Trophoblast cell (in vitro differentiated cells and primary cell): ENCODE data around the gene MT1H.
A peak's percentile ranks its signal among the peaks of the same experiment; 100 is the strongest.
"Not testable (repeated sequence)": the region's sequence is repeated elsewhere in the genome, so short reads cannot be mapped to it uniquely, and the experiment has no call there.

Experiments used
- DNase-seq, 2 donors: peaks; one replicate each; pipeline ENCODE4 v3.0.0-alpha.2; 2016
- H2AFZ ChIP-seq: 2 replicates; pipeline ENCODE4 v1.6.1; 2013; ENCODE audit warnings: low read length, moderate library complexity, mild to moderate bottlenecking; ENCODE audit not compliant: insufficient read depth, poor library complexity
- H2AK5ac ChIP-seq: 2 replicates; pipeline ENCODE4 v1.6.1; 2013; ENCODE audit warnings: mild to moderate bottlenecking, low read length
- H2BK120ac ChIP-seq: 2 replicates; pipeline ENCODE4 v1.6.1; 2013; ENCODE audit warnings: low read length, mild to moderate bottlenecking, moderate library complexity; ENCODE audit not compliant: insufficient read depth, poor library complexity
- H2BK12ac ChIP-seq: 2 replicates; pipeline ENCODE4 v1.6.1; 2013; ENCODE audit warnings: mild to moderate bottlenecking, low read length, moderate library complexity
- H2BK5ac ChIP-seq: 2 replicates; pipeline ENCODE4 v1.6.1; 2013; ENCODE audit warnings: low read length, low read depth, moderate library complexity, mild to moderate bottlenecking; ENCODE audit not compliant: poor library complexity
- H3K14ac ChIP-seq: 2 replicates; pipeline ENCODE4 v1.6.1; 2013; ENCODE audit warnings: mild to moderate bottlenecking, low read length
- H3K18ac ChIP-seq: 2 replicates; pipeline ENCODE4 v1.6.1; 2013; ENCODE audit warnings: mild to moderate bottlenecking, low read length
- H3K23ac ChIP-seq: 2 replicates; pipeline ENCODE4 v1.6.1; 2013; ENCODE audit warnings: low read length
- H3K27ac ChIP-seq: 2 replicates; pipeline ENCODE4 v1.5.1; 2013; ENCODE audit warnings: low read depth, mild to moderate bottlenecking, inconsistent platforms, low read length, moderate library complexity
- H3K27me3 ChIP-seq: 2 replicates; pipeline ENCODE4 v1.6.1; 2013; ENCODE audit warnings: inconsistent platforms, mild to moderate bottlenecking, low read length, moderate library complexity; ENCODE audit not compliant: insufficient read depth
- H3K36me3 ChIP-seq, 2 experiments: 1 replicate in 1 of 2; 2 replicates in 1 of 2; pipeline ENCODE4 v1.6.1; 2013; ENCODE audit warnings: low read length in 2 of 2, mild to moderate bottlenecking in 2 of 2, moderate library complexity in 1 of 2; ENCODE audit not compliant: insufficient read depth in 2 of 2, control insufficient read depth in 1 of 2
- H3K4ac ChIP-seq: 2 replicates; pipeline ENCODE4 v1.6.1; 2013; ENCODE audit warnings: low read depth, mild to moderate bottlenecking, low read length, moderate library complexity
- H3K4me1 ChIP-seq, 2 experiments: 1 replicate in 1 of 2; 2 replicates in 1 of 2; pipeline ENCODE4 v1.6.1; 2013; ENCODE audit warnings: low read length in 2 of 2, mild to moderate bottlenecking in 2 of 2, moderate library complexity in 1 of 2; ENCODE audit not compliant: insufficient read depth in 2 of 2, control insufficient read depth in 1 of 2
- H3K4me2 ChIP-seq: 2 replicates; pipeline ENCODE4 v1.6.1; 2013; ENCODE audit warnings: inconsistent platforms, mild to moderate bottlenecking, low read length, moderate library complexity
- H3K4me3 ChIP-seq: 2 replicates; pipeline ENCODE4 v1.5.1; 2013; ENCODE audit warnings: mild to moderate bottlenecking, low read depth, low read length, inconsistent platforms
- H3K79me1 ChIP-seq: one replicate; pipeline ENCODE4 v1.6.1; 2013; ENCODE audit warnings: low read length
- H3K79me2 ChIP-seq: 2 replicates; pipeline ENCODE4 v1.6.1; 2013; ENCODE audit warnings: low read length, mild to moderate bottlenecking; ENCODE audit not compliant: control insufficient read depth, insufficient read depth, poor library complexity
- H3K9ac ChIP-seq: 2 replicates; pipeline ENCODE4 v1.6.1; 2013; ENCODE audit warnings: mild to moderate bottlenecking, low read length
- H3K9me3 ChIP-seq: 2 replicates; pipeline ENCODE4 v1.6.1; 2013; ENCODE audit warnings: low read depth, mild to moderate bottlenecking, control low read depth, inconsistent platforms, low read length; ENCODE audit not compliant: insufficient read depth
- H4K12ac ChIP-seq: 2 replicates; pipeline ENCODE4 v1.6.1; 2013; ENCODE audit warnings: low read depth, mild to moderate bottlenecking, low read length, moderate library complexity
- H4K8ac ChIP-seq: 2 replicates; pipeline ENCODE4 v1.6.1; 2013; ENCODE audit warnings: low read depth, mild to moderate bottlenecking, low read length, moderate library complexity
- H4K91ac ChIP-seq: one replicate; pipeline ENCODE4 v1.6.1; 2013; ENCODE audit warnings: low read depth, mild to moderate bottlenecking, low read length, moderate library complexity
- WGBS: extraction: QIAGEN DNeasy Blood & Tissue Kit; methylation state at CpG from one replicate; pipeline ENCODE4 v1.1.7; 2013; ENCODE audit warnings: missing lambda C conversion rate; ENCODE audit not compliant: insufficient read length, insufficient coverage; ENCODE audit errors: extremely low coverage; 5-methylcytosine and 5-hydroxymethylcytosine counted together

Gene MT1H

DNA sequence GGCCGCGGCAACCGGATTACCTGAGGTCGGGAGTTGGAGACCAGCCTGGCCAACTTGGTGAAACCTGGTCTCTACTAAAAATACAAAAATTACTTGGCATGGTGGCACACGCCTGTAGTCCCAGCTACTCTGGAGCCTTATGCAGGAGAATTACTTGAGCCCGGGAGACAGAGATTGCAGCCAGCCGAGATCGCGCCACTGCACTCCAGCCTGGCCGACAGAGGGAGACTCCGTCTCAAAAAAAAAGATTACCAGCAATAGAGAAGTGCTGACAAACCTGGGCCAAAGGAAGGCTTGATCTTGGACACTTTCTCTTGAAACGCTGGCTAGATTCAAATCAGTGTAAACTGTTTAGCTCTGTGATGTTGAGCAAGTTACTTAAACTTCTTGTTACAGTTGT, 4.3 kb downstream of the MT1H start:
- H3K23ac ChIP-seq, result no peak overlapping the region
- H4K91ac ChIP-seq, result no peak overlapping the region
- H3K4me3 ChIP-seq, result no peak overlapping the region
- H3K14ac ChIP-seq, result no peak overlapping the region
- no peak overlapping the region for H4K8ac ChIP-seq
- no peak overlapping the region for H3K4me2 ChIP-seq
- H2AFZ ChIP-seq, result no peak overlapping the region
- WGBS, result no CpG with 5 or more reads among the region's 12 CpGs
- H4K12ac ChIP-seq, result no peak overlapping the region
- H3K27ac ChIP-seq, result no peak overlapping the region
- no peak overlapping the region for H3K4ac ChIP-seq
- no peak overlapping the region for H2BK12ac ChIP-seq
- H2AK5ac ChIP-seq, result no peak overlapping the region
- peaks cover 45% of the 10 kb centered on the region for H3K27me3 ChIP-seq
- H3K36me3 ChIP-seq, result peaks cover 0 to 2% of the 10 kb centered on the region in 2 experiments
- no peaks in the 10 kb centered on the region for H3K79me1 ChIP-seq
- no peak overlapping the region for H3K9ac ChIP-seq
- no peak overlapping the region for H2BK5ac ChIP-seq
- H3K18ac ChIP-seq, result no peak overlapping the region
- H3K4me1 ChIP-seq, result no peaks in the 10 kb centered on the region
- no peak overlapping the region for H2BK120ac ChIP-seq
- peak; percentile 40 to 65 for DNase-seq
- no peaks in the 10 kb centered on the region for H3K79me2 ChIP-seq
- peaks cover 3% of the 10 kb centered on the region for H3K9me3 ChIP-seq

- not testable (repeated sequence) for H2AFZ ChIP-seq, H3K23ac ChIP-seq, H3K4me2 ChIP-seq, H2BK120ac ChIP-seq, H4K91ac ChIP-seq, H3K79me2 ChIP-seq, H2BK12ac ChIP-seq, H3K79me1 ChIP-seq, H3K9me3 ChIP-seq, H4K8ac ChIP-seq, H3K9ac ChIP-seq, H3K27ac ChIP-seq, H3K4me3 ChIP-seq, DNase-seq, H2AK5ac ChIP-seq, H3K4me1 ChIP-seq, H4K12ac ChIP-seq, H3K18ac ChIP-seq, H3K14ac ChIP-seq, H3K4ac ChIP-seq, H2BK5ac ChIP-seq, H3K36me3 ChIP-seq
- H3K27me3 ChIP-seq, result peaks cover 38% of the 10 kb centered on the region
- WGBS, result no CpG with 5 or more reads among the region's 6 CpGs
Observed at GRCh38 chr16:56674570-56674969, 5.0 kb downstream of the MT1H start.

GRCh38 chr16:56675685-56676210, 6.1 kb downstream of the MT1H start:
- no peak overlapping the region for H3K14ac ChIP-seq
- no peak overlapping the region for H2BK120ac ChIP-seq
- H3K4me2 ChIP-seq, result peak overlapping the region; percentile 46
- H4K12ac ChIP-seq, result no peak overlapping the region
- H2AK5ac ChIP-seq, result no peak overlapping the region
- no peak overlapping the region for H2BK5ac ChIP-seq
- no CpG with 5 or more reads among the region's 32 CpGs for WGBS
- no peaks in the 10 kb centered on the region for H3K4me1 ChIP-seq
- H3K27me3 ChIP-seq, result peaks cover 27% of the 10 kb centered on the region
- H3K79me1 ChIP-seq, result no peaks in the 10 kb centered on the region
- no peaks in the 10 kb centered on the region for H3K9me3 ChIP-seq
- no peaks in the 10 kb centered on the region for H3K79me2 ChIP-seq
- no peak overlapping the region for H3K4me3 ChIP-seq
- H4K8ac ChIP-seq, result no peak overlapping the region
- H3K27ac ChIP-seq, result no peak overlapping the region
- H3K18ac ChIP-seq, result no peak overlapping the region
- peaks cover 0 to 2% of the 10 kb centered on the region in 2 experiments for H3K36me3 ChIP-seq
- H2AFZ ChIP-seq, result no peak overlapping the region
- DNase-seq, result peak in 1 of 2 donors; percentile 29
- no peak overlapping the region for H3K9ac ChIP-seq
- H4K91ac ChIP-seq, result no peak overlapping the region
- no peak overlapping the region for H3K4ac ChIP-seq
- no peak overlapping the region for H3K23ac ChIP-seq
- H2BK12ac ChIP-seq, result no peak overlapping the region

DNA sequence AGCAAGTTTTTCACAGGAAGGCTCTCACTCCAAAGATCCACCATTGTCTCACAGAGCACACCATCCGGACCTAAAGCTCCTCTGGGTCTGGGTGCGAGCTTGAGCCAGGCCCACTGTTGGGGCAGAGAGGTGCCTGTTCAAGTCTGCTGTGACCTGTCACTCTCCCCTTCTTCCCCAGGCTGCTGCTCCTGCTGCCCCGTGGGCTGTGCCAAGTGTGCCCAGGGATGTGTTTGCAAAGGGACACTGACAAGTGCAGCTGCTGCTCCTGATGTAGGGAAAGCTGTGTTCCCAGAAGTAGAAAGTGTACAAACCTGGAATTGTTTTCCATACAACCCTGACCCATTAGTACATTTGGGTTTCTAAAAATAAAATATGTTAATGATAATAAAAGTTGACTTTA, 7.9 kb downstream of the MT1H start:
- DNase-seq, result no peak
- no peak overlapping the region for H3K18ac ChIP-seq
- no peak overlapping the region for H3K4me2 ChIP-seq
- H4K12ac ChIP-seq, result no peak overlapping the region
- H3K27ac ChIP-seq, result no peak overlapping the region
- H2BK5ac ChIP-seq, result no peak overlapping the region
- no CpG with 5 or more reads among the region's 3 CpGs for WGBS
- H4K8ac ChIP-seq, result no peak overlapping the region
- peaks cover 0 to 2% of the 10 kb centered on the region in 2 experiments for H3K36me3 ChIP-seq
- H3K4me3 ChIP-seq, result no peak overlapping the region
- H3K9ac ChIP-seq, result no peak overlapping the region
- no peak overlapping the region for H4K91ac ChIP-seq
- peaks cover 22% of the 10 kb centered on the region for H3K27me3 ChIP-seq
- H3K14ac ChIP-seq, result no peak overlapping the region
- no peak overlapping the region for H2BK12ac ChIP-seq
- H2AK5ac ChIP-seq, result no peak overlapping the region
- H3K23ac ChIP-seq, result no peak overlapping the region
- peaks cover 1% of the 10 kb centered on the region for H3K79me2 ChIP-seq
- H3K4ac ChIP-seq, result no peak overlapping the region
- H2BK120ac ChIP-seq, result no peak overlapping the region
- H3K4me1 ChIP-seq, result peaks cover 1 to 6% of the 10 kb centered on the region in 2 experiments
- H2AFZ ChIP-seq, result no peak overlapping the region
- H3K79me1 ChIP-seq, result peaks cover 6% of the 10 kb centered on the region
- H3K9me3 ChIP-seq, result no peaks in the 10 kb centered on the region
